Endothelial cell of umbilical vein (primary cell): Measurements from ENCODE around the gene CCDC197. TPM values are rescaled to one million over a fixed set of nuclear protein-coding genes. Genes with fewer than 3 reads are reported as not detected.
A peak's percentile ranks its signal among the peaks of the same experiment; 100 is the strongest.

ENCODE experiments used
- BruUV-seq: library from RNA; stranded (reverse); fragments of 400-500 nt; replicated peaks from 2 replicates; lab custom pipeline; 2021; lab: Mats Ljungman, UMichigan
- CTCF ChIA-PET: fragments of 300-600, 350-600 bp; sonication (Branson Sonifier 250); formaldehyde crosslinking; loops from one replicate; lab custom pipeline; 2021; ENCODE audit warnings: antibody characterized with exemption, inconsistent platforms; lab: Charles Lee
- POLR2A ChIA-PET: fragments of 300-600, 350-600 bp; sonication (Branson Sonifier 250); formaldehyde crosslinking; loops from one replicate; lab custom pipeline; 2021; ENCODE audit warnings: antibody characterized with exemption, inconsistent platforms; lab: Charles Lee
- DNase-seq: peaks from one replicate; pipeline ENCODE4 v3.0.0-alpha.2; 2011; ENCODE audit warnings: low read depth, low spot score
- FAIRE-seq: peaks from 2 replicates; lab custom pipeline; 2011; peaks lifted over from hg19 to GRCh38; lab: Jason Lieb, UNC
- H2AFZ ChIP-seq: 2 replicates; pipeline ENCODE4 v1.6.0; 2012; ENCODE audit warnings: low read depth, low read length, control low read depth, inconsistent platforms
- H3K27ac ChIP-seq: 2 replicates; pipeline ENCODE4 v1.5.1; 2011; ENCODE audit warnings: low read depth, mild to moderate bottlenecking, control low read depth, low read length, moderate library complexity; ENCODE audit not compliant: insufficient read depth
- H3K27me3 ChIP-seq, 2 experiments: 2 replicates each; pipeline versions ENCODE4 v1.6.0 to v1.6.1; 2011; ENCODE audit warnings: low read length in 2 of 2, mixed read lengths in 1 of 2; ENCODE audit not compliant: control insufficient read depth in 2 of 2, insufficient read depth in 2 of 2
- H3K36me3 ChIP-seq, 2 experiments: 2 replicates in 1 of 2; 3 replicates in 1 of 2; pipeline ENCODE4 v1.5.1; 2011; ENCODE audit warnings: low read length in 2 of 2, mild to moderate bottlenecking in 1 of 2, moderate library complexity in 1 of 2; ENCODE audit not compliant: control insufficient read depth in 2 of 2, insufficient read depth in 2 of 2; ENCODE audit errors: extremely low read depth in 1 of 2
- H3K4me1 ChIP-seq: 3 replicates; pipeline ENCODE4 v1.5.1; 2011; ENCODE audit warnings: mild to moderate bottlenecking, low read length; ENCODE audit not compliant: control insufficient read depth, insufficient read depth; ENCODE audit errors: extremely low read depth
- H3K4me2 ChIP-seq: 2 replicates; pipeline ENCODE4 v1.6.1; 2011; ENCODE audit warnings: low read length, control low read depth, mixed read lengths; ENCODE audit not compliant: insufficient read depth
- H3K4me3 ChIP-seq, 3 experiments: fragments of 200-600 bp in 1 of 3; sonication (generic), shearing (Covaris generic) in 1 of 3; replicated peaks in 1 of 3; 2 replicates each; pipeline ENCODE4 v1.5.1; 2011 to 2016; ENCODE audit warnings: control low read depth in 3 of 3, low read length in 3 of 3, mild to moderate bottlenecking in 2 of 3, inconsistent platforms in 1 of 3, low read depth in 1 of 3, moderate library complexity in 1 of 3; ENCODE audit not compliant: insufficient read depth in 1 of 3
- H3K79me2 ChIP-seq: 2 replicates; pipeline ENCODE4 v1.6.0; 2012; ENCODE audit warnings: low read length, inconsistent platforms; ENCODE audit not compliant: control insufficient read depth, insufficient read depth
- H3K9ac ChIP-seq: replicated peaks from 2 replicates; pipeline ENCODE3; 2011; ENCODE audit warnings: low read length, control low read depth; ENCODE audit not compliant: insufficient read depth; ENCODE audit errors: extremely low read depth
- H3K9me1 ChIP-seq: replicated peaks from 3 replicates; pipeline ENCODE4 v1.6.0; 2011; ENCODE audit warnings: mild to moderate bottlenecking, low read length; ENCODE audit not compliant: control insufficient read depth, insufficient read depth; ENCODE audit errors: extremely low read depth
- H3K9me3 ChIP-seq: replicated peaks from 2 replicates; pipeline ENCODE4 v1.5.1; 2012; ENCODE audit warnings: low read length, inconsistent platforms; ENCODE audit not compliant: control insufficient read depth, insufficient read depth
- H4K20me1 ChIP-seq: replicated peaks from 2 replicates; pipeline ENCODE3; 2011; ENCODE audit warnings: mild to moderate bottlenecking, low read length; ENCODE audit not compliant: control insufficient read depth, insufficient read depth; ENCODE audit errors: extremely low read depth
- CTCF ChIP-seq, 2 donors: IDR thresholded peaks; 1 replicate in 1 of 2; 2 replicates in 1 of 2; pipeline ENCODE4 v1.5.1; 2011; ENCODE audit warnings: low read length in 2 of 2, mild to moderate bottlenecking in 2 of 2, moderate library complexity in 2 of 2, control low read depth in 1 of 2, inconsistent platforms in 1 of 2, low read depth in 1 of 2; ENCODE audit not compliant: insufficient read depth in 1 of 2; ENCODE audit errors: extremely low read depth in 1 of 2
- GATA2 ChIP-seq: IDR thresholded peaks from 2 replicates; pipeline ENCODE4 v1.7.0; 2011; ENCODE audit warnings: low read depth, mild to moderate bottlenecking, moderate library complexity, mixed read lengths, low read length; ENCODE audit not compliant: insufficient read length, insufficient read depth
- JUN ChIP-seq: IDR thresholded peaks from 2 replicates; pipeline ENCODE4 v1.6.1; 2011; ENCODE audit warnings: borderline replicate concordance, low read depth; ENCODE audit not compliant: insufficient read length, insufficient read depth
- MYC ChIP-seq: IDR thresholded peaks from one replicate; pipeline ENCODE4 v1.6.1; 2011; ENCODE audit warnings: mild to moderate bottlenecking, low read depth, low read length
- POLR2A ChIP-seq: IDR thresholded peaks from 2 replicates; pipeline ENCODE4 v1.6.1; 2012; ENCODE audit warnings: low read depth, mild to moderate bottlenecking, control low read depth, low read length
- dilution Hi-C: fragments of 300-500 bp; cut with MboI; formaldehyde crosslinking; loops from one replicate; pipeline ENCODE4 v1.15.0; 2019; ENCODE audit warnings: low sequenced_read_pairs; ENCODE audit not compliant: extremely low pct_ligation_motif_present
- intact Hi-C: fragments of 100-400 bp; cut with micrococcal nuclease; formaldehyde crosslinking; loops from one replicate; pipeline ENCODE4 v1.10.0; 2022
- polyA plus RNA-seq, 4 experiments: library from polyadenylated mRNA; depleted of rRNA in 3 of 4; stranded (reverse) in 3 of 4; unstranded in 1 of 4; fragments of >200 nt; gene quantifications; 2 replicates each; pipeline versions ENCODE4 v1.2.1 to v1.2.3, GENCODE V29; 2011 to 2012; ENCODE audit warnings: missing spikeins in 1 of 4
- total RNA-seq: library from RNA; stranded (reverse); gene quantifications from 2 replicates; pipeline ENCODE4 v1.2.3, GENCODE V29; 2021

Gene CCDC197
- total and polyA plus RNA-seq, 2 donors (not counting 3 experiments of a cell fraction or from before 2014, with no cell fraction given), result not detected

DNA sequence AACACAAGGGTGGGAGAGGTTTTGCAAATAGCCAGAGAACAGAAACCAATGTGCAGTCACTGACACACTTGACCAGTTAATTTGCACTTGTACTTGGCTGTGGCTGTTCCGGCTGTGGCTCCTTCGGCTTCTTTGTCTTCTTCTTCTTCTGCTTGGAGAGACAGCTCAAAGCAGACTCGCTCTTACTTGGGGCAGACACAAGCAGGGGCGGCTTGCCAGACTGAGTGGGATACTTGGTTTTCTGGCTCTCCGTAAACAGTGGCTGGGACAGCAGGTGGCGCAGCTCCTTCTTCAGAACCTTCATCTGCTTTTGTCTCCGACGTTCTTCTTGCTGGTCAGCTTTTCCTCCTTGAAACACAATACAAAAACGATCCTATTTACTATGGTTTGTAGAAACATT is 54.0 kb downstream of the CCDC197 start:
- dilution Hi-C loops (no loop called here), intact Hi-C loops (loop anchor here (1.0 kb wide), 1 partner anchor 85 kb away; no protein-coding TSS in a partner anchor)
- no peak overlapping the region for H3K9ac ChIP-seq
- POLR2A ChIA-PET, result no interaction called here
- H3K4me3 ChIP-seq, result no peak overlapping the region
- H4K20me1 ChIP-seq, result no peaks in the 10 kb centered on the region
- DNase-seq (peak; percentile 40), FAIRE-seq (peak; percentile 58)
- H3K9me1 ChIP-seq, result no peaks in the 10 kb centered on the region
- CTCF ChIA-PET, result interaction anchor here (0.6 to 7.6 kb wide), 14 partner anchors 8 to 129 kb away, joined by 3 to 133 read pairs (median 5); partner anchors contain the start of genes DDX24 and IFI27L1
- H3K4me2 ChIP-seq, result no peak overlapping the region
- no peaks in the 10 kb centered on the region for H3K9me3 ChIP-seq
- peaks cover 15 to 33% of the 10 kb centered on the region in 2 experiments for H3K36me3 ChIP-seq
- H3K27me3 ChIP-seq, result no peaks in the 10 kb centered on the region
- TF ChIP-seq CTCF (IDR thresholded peaks at IDR 0.05; ENCODE audit: extremely low read depth in 1 of 2, insufficient read depth in 1 of 2, low read depth in 1 of 2, low read length in 2 of 2) (peak in 1 of 2 donors; percentile 59), JUN (no peak), POLR2A (no peak)
- peaks cover 3% of the 10 kb centered on the region for H3K4me1 ChIP-seq
- H3K27ac ChIP-seq, result no peak overlapping the region
- TSS peak; percentile 70 for BruUV-seq
- no peak overlapping the region for H2AFZ ChIP-seq
- H3K79me2 ChIP-seq, result no peaks in the 10 kb centered on the region

GRCh38 chr14:94051779-94052178 is 54.7 kb downstream of the CCDC197 start:
- Histone ChIP-seq H3K4me2 (no peak overlapping the region), H3K27me3 (no peaks in the 10 kb centered on the region), H4K20me1 (no peaks in the 10 kb centered on the region), H2AFZ (no peak overlapping the region), H3K4me1 (peaks cover 3% of the 10 kb centered on the region), H3K79me2 (no peaks in the 10 kb centered on the region), H3K27ac (no peak overlapping the region), H3K9me3 (no peaks in the 10 kb centered on the region), H3K9me1 (no peaks in the 10 kb centered on the region), H3K36me3 (peaks cover 15 to 36% of the 10 kb centered on the region in 2 experiments), H3K9ac (no peak overlapping the region), H3K4me3 (no peak overlapping the region)
- FAIRE-seq, result no peak
- no peak for DNase-seq
- no TSS peak for BruUV-seq
- intact Hi-C loops (loop anchor here (1.0 kb wide), 1 partner anchor 85 kb away; no protein-coding TSS in a partner anchor), dilution Hi-C loops (no loop called here)
- TF ChIP-seq GATA2, result no peak
- TF ChIP-seq POLR2A, result no peak
- no peak for TF ChIP-seq CTCF (IDR thresholded peaks at IDR 0.05; ENCODE audit: extremely low read depth in 1 of 2, insufficient read depth in 1 of 2, low read depth in 1 of 2, low read length in 2 of 2)
- TF ChIP-seq MYC, result no peak
- ChIA-PET POLR2A (no interaction called here), CTCF (interaction anchor here (1.1 to 7.6 kb wide), 14 partner anchors 9 to 129 kb away, joined by 3 to 133 read pairs (median 5); partner anchors contain the start of genes DDX24, IFI27L1 and IFI27L2)
